ENCODE measurements around the gene TNP1.

Gene TNP1

DNA sequence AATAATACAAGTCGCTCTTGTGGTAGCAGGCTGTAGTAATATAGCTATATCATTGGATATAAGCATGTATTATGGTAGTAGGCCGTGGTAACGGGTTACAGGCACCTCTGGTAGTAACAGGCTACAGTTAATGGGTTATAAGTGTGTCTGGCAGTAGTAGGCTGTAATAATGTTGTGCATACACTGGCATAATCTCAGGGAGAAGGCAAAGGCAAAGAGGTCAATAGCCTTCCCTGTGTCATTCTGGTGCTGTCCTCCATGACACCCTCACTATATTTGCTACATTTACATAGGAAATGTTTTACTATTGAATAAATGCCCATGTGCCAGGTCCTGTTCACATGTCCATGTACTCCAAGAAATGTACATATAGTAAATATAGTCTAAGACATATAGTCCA is 12.8 kb upstream of the TNP1 start:
- DNase-seq: no peak

DNA sequence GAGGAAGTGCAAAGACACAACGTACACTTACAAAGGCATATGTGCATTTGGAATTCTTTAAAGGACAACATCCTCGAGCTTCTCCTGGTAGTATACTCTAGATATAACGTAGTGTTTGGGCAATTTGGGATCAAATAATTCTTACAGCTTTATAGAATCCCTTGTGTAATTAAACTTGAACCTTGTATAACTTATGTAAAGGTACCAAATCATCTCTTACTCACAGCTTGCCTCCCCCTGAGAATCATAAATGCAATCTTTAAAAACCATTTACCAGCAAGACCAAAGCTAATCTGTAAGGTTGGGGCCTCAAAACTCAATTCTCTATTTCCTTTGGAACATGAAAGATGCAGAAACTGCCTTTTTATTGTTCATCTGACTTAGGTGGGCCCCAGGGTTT is 12.2 kb upstream of the TNP1 start:
- DNase-seq: no peak

DNA sequence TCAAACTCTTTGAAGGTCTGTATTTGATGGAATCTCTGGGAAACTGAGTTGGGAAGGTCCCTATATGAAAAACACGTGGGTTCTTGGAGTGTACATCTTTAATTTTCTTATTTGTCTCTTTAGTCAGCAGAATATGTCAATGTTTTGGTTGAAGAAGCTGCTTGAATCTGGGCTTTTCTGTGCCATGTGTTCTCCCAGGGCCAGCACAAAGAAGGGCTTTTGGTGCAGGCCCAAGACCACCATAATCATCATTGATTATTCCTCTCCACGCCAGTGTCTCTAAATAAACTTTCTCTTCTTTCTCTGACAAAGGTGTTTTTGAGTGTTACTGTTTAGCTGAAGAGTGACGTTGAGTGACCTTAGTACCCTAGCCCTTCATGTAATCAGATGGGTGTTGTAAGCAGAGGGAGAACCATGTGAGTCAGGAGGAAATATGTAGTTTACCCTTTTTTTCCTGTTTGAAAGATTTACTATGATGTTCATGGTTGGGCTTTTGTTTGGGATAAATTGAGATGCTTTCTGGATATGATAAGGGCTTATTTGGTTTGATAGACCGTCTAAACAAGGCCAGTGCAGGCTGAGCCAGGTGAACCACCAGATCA is 11.6 kb upstream of the TNP1 start:
- no peak for DNase-seq

DNA sequence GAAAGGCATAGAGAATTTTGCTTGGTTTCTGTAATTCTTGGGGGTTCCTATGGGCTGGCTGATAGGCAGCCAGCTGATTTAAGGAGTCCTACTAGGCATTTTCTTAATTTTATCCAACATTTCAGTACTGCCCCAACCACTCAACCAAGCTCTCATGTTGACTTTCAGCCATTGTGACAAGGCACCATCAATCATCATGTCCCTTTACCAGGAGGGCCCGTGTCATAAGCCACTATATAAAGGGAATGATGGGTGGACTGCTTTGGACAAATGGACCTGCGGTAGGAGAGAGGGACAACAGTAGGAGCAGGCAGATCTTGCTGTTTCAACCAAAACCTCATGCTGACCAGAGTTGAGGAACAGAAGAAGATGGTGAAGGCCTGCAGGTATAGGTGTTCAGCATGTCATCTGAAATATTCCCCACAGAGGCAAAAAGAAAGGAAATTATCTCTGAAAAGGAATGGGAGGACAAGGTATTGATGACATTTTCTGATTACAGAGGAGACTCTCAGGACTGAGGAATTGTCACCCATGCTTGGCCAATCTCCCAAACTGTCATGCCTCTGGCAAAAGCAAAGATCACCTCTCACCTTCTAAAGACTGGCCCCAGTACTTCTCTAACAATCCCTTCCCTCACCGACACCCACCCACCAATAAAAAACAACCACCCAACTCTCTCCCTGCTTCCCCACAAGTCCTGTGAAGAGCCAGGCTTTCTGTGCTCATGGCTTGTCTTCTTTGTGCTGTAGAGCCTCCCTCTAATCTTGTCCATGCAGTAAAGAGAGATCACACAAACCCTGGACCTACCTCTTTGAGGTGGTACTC is 10.9 kb upstream of the TNP1 start:
- no peak for DNase-seq

DNA sequence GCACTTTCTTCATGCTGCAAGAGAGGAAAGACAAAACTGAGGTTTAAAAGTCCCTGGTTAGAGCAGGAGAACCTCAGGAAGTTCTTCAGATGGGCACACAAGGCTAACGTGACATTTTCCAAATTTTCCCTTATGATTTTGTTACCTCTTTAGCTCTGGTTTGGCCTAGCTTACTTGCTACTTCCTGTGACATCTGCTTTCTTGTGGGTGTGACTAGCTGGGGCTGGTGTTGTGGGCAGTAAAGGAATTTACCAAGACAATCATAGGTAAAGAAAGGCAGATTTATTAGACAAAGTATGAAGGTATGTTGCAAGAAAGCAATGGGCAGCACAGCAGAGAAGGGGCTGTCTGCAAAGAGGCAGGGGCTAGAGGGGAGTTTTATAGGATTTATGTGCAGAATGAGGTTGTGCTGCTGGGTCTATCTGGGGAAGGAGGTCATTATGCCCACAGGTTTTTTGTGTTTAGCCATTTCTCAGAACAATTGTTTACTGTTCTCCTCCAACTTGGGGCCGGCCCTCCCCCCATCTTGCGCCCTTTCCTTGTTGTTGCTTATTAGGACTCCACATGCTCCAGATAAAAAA is 6.7 kb upstream of the TNP1 start:
- no peak for DNase-seq

DNA sequence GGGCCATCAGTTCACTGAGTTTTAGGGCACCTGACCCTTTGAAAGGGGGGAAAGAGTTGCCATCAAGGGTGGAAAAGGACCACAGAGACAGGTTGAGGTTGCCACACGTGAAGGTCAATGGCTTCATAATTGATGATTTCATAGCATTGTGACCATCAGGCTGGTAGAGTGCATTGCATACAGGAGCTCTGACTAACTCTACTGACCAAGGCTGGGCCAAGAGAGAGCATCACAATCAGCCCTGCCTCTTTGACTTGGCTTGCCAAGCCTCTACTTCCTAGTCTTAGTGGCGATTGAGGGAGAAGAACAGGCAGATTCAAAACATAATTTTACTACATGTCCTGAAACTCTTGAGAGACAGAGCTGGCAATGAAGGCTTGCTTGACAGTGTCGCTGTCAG is 5.8 kb upstream of the TNP1 start:
- DNase-seq: no peak

DNA sequence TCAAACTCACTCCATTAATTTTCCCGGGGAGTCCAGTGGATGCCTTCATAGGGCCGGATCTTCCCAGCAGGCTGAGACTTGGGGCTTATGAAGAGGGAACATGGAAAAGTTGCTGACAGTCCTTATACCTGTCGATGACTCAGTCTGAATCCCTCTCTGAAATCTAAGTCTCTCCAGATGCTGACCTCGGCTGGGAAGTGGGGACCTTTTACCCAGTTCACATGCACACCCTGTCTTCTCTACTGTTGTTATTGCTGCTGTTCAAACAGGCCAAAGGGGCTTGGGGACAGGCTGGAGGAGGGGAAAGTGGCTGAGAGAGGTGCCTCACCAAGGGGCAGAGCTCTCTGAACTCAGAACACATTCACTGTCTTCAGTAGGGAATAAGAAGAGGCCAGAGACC is 4.1 kb upstream of the TNP1 start:
- no peak for DNase-seq

DNA sequence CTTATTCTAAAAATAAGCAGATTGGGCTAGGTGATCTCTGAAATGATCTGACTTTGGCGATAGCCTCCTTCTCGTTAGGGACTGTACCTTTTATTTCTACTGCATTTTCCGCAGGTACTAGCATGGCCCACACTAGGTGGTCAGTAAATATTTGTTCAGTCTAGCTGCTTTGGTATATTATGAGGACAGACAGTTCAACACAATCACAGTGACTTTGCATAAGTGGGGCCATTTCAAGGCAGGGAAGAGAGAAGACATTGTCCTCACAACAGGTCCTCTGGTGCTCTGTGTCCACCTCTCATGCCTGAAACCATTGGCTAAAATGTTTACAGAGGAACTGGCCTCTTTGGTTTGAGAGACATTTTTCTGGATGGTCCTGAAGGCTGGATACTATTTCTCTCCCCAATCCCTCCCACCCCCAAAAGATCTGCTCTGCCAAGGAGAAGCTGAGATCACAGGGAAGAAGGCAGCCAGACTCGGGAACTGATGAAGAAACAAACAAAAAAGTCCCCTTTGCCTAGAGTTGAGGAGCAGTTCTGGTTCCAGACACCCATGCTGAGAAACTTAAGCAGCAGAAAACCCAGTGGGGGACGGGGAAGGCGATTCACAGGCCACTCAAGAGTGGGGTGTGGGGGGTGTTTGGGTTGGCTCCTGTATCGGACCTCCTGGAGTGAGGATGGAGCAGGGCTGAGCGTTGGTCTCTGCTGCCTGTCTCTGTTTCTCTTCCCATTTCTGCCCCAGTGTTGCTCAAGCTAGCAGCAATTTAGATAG is 2.9 kb upstream of the TNP1 start:
- peak; percentile 68 for DNase-seq

DNA sequence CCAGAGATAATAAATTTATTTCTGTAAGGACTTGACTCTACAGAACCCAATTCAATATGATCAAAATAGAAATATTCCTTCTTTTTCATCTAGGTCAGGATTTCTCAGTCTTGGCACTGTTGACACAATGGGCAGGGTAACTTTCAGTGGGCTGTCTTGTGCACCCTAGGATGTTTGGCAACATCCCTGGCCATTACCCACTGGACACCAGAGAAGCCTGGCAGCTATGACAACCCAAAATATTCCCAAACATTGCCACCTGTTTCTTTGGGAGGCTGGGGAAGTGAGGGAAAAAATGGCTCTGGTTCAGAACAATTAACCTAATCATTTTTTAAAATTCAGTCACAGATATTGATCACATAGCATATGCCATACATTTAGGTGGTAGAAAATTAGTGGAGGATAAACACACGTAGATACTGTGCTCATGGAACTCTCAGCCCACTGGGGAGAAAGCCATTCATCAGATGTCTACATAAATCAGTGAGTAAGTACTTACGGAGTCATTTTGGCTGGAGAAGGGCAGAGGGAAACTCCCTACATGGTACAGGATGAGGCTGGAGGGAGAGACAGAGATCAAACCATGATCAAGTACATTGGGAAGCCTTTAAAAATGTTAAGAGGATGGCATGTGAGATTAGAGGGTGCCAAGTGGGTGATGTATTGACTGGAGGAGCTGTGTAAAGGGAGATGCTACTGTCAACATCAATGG is 718 bp upstream of the TNP1 start:
- DNase-seq: peak; percentile 69

DNA sequence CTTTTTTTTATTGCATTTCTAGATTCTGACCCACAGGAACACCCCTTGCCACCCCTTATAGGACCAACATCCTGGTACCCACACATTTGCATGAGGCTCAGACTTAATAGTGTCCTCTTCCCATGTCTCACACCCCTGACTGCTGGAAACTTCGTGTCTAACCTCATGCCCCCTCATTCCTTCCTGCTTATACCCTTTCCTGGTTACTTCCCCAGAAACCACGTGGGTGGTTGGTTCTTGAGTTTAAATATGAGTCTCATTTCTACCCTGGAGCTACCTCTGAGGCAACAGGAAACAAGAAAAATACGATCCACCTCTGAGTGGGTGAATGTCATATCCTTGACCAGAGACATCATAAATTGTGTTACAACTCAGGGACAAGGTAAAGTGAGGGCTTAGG is 1.6 kb downstream of the TNP1 start:
- no peak for DNase-seq

DNA sequence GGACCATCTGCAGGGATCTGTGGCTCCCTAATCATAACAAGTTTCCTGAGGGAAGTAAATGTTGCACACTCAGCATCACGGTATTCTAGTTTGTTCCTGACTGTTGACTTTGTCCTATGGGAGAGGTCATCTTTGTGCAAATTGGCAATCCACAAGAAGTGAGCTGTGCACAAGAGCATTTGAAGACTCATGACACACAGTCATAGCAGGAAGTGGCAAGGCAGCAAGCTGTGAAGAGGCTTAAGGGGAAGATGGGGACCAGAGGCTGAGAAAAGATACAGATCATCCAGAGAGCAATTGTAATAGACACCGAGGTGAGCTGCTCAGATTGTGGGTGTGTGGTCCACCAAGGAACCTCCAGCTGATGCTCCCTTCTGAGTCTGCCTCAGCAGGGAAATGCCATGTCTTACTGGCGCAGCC is 2.7 kb downstream of the TNP1 start:
- DNase-seq: peak; percentile 28

DNA sequence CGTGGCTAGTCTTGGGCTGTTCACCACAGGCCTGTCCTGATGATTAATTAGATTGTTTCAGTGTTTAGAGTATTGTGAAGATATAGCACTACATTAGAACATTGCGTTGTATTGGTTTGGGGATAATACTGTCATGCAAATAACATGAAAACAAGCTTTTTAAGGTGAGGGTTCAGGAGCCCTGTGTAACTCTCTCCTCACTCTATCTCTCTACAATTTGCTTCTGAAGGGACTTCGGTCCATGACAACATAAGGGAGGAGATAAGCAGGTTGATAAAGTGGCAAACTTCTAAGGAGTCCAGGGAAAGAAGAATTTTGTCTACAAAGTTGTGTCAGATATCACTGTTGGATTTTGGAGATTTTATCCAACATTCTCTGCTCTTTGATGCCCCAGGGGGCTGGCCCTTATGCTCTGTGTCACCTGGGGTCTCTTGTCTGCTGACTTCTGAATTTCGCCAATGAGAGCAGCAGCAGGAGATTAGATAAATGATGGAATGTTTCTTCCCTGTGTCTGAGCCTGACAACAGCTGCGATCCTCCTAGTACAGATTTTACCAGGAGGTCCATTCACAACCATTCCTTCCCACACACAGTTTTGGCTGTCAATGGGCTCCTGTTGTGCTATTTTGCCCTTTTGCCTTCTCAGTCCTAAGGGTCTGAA is 3.3 kb downstream of the TNP1 start:
- no peak for DNase-seq

DNA sequence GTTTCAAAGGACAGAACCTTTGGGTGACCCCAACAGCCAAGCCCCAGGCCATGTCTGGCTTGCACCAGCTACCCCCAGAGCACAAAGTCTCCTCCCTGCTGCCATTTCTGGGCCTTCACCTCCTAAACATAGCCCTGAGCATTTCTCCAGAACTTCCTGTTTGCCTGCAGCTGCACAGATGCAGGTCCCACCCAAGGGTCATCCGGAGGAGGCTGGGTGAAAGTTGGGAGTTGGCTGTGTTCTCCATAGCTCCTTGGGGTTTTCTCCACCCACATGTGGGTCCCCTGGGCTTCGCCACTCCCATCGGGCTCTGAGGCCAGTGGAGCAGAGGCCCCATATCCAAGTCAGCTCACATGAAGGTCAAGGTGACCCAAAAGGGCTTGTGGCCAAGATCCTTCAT is 4.3 kb downstream of the TNP1 start:
- DNase-seq: no peak

DNA sequence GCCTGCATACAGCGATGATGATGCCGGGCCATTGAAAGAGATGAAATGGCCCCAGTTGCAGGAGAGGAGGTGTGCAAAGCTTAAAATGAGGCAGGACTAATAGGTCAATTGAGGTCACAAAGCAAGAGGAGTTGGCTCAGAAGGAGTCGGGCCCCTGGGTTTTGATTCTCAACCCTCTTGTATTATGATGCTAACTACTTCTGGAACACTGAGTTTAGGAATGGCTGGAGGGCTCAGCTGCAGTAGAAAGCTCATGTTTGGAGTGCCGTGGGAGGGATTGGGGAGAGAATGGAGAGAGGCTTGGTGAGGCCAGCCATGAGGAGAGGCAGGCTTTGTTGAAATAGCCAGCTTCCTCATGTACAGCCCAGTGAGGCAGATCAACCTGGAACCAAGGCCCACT is 4.8 kb downstream of the TNP1 start:
- no peak for DNase-seq

DNA sequence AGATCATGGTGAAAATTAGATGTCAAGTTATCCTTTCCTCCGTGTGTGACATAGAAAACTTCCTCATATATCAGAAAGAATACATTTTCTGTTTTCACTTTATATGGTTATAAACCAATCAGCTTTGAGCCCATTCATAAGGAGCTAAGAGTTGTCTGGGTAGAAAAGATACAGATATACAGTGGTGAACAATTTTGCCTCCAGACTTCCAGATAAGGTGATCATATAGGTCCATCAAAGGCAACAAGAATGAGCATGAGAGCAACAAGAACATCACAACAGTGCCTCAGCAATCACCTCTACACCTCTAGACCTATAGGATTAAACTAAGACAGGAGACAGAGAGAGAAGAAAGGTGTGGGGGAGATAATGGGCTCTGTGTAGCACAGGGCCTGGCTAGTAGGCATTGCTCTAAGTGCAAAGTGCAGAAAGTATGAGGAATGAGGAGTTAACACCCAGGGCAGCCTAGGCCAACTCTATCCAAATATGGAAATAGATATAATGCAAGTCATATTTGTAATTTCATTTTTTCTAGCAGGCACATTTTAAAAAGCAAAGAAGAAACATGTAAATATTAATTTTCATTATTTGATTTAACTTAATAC is 8.3 kb downstream of the TNP1 start:
- DNase-seq: no peak

DNA sequence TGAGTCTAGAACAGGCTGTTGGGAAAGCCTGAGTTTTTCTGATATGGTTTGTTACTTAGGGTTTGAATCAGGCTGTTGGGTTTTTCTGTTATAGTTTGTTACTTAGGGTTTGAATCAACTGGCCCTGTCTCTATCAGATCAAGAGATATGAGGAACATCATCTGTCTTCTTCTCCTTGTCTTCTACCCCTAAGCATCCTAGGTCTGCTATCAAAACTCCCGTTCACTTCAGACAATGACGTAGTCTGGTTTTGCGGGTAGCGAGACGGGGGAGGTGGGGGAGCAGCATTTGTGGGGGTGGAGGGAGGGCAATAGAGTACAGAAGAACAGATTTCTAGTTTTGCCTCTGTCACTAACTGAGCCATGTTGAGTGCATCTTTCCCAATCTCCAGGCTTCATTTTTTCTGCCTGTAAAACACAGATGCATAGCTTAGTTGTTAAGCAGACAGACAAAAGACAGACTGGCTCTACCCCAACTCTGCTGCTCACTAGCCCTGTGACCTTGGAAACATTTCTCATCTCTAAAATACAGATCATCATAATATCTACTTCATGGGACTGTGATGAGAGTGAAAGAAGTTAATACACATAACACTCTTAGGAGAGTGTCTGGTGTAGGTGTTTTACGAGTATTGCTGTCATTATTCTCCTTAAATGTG is 9.1 kb downstream of the TNP1 start:
- DNase-seq: no peak

DNA sequence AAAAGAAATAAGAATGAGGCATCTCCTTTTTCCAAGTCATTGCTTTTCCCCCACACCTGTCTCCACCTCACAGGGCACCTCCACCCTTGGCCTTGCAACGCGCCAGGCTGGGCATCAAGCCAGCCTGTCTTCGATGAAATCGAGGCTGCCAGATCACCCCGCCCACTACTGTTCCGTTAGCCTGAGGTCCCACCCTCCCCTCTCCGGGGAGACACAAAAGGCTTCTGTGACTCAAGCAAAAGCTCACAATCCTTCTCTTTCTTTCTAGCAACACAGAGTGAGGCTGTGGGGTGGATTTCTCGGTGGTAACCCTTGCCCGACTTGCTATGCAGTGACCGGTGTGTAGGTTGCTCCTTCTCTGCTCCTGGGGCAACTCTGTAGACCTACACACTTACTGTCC is 9.9 kb downstream of the TNP1 start:
- no peak for DNase-seq

DNA sequence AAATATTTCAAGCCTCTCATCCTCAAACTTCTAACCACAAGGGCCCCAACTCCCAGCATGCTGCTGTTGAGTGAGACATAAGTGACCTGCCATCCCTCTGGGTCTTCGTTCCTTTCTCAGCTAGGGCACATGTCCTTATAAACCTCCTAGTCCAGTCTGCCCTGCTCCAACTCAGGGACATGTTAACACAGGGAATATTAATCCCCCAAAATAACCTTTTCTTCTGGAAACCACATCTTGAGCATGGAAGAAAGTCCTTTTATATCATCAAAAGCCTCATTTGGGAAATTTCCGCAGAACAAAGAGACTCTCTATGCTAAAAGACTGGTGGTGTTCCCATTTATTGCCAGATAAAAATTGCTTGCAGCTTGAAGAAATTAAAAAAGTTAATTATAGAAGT is 14.4 kb downstream of the TNP1 start:
- DNase-seq: no peak

DNA sequence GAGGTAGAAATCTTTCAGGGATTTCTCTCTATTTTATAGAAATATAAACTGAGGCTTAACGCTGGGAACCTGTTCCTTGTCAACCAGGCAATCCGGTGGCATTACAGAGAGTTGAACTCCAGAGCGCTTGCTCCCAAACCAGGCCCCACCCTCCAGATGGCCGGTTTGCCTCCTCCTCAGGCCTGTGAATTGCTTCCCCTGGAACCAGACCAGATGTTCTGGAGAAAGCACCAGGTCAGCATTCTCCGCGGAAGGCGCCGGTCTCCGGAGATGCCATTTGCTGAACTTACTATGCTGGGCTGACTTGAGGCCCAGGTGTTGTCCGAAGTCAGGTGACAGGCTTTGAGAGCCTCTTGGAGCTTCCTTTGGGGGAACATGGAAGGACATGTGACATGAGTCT is 17.2 kb downstream of the TNP1 start:
- DNase-seq: no peak

DNA sequence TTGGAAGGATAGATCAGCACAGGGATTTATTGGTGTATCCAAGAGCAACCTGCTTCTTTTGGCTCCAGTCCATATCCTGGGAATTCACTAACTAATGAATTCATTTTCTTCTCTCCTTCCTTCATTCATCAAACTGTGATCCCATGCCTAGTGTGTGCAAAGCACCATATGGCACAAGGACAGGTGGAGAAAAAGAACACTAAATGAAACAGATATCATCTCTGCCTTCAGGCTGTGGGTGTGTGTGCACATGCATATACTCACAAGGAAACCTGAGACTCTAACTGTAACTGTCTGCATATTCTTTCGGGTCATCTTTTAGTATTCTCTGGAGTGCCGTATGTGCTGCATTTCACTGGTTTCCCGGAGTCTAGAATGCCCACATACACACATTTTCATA is 20.2 kb downstream of the TNP1 start:
- DNase-seq: no peak

DNA sequence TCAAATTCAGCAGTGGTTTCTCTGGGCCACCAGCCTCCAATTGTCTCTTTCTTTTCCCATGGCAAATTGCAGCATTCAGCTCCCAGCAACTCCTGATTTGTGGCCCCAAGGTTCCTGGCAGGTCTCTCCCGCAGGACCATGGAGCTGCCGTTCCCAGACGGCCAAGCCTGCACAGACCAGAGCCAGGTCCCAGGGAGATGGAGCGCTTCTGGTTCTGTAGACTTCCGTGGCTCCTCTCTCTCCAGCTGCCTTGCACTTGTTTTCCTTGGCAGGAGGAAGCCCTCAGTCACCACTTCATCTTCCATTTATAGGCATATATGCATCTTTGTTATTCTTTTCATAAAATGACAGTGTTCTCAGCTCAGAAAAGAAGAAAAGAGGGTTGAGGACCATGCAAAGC is 21.7 kb downstream of the TNP1 start:
- DNase-seq: no peak

DNA sequence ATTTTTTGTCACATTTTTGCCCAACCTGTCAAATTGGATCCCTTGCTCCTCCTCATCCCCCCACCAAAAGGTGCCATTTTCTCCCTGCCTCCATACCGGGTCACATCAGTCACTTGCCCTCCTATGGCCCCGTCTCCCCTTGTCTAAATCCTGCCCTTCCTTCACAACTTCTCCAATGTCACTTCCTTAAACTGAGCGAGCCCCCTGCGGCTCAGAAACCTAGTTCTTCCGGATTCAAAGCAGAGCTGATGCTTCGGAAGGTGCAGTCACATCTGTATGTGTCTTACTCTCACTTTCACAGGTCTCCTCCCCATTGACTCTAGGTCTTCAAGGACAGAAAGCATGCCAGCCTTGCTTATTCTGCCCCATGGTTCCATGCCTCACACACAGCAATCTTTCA is 22.1 kb downstream of the TNP1 start:
- no peak for DNase-seq
